Spleen (tissue), 11 donors: Measurements from ENCODE around the gene NR5A1. TPM values are rescaled to one million over a fixed set of nuclear protein-coding genes. Genes with fewer than 3 reads are reported as not detected.

ENCODE experiments used
- DNase-seq: peaks from one replicate; pipeline ENCODE4 v3.0.0-alpha.2; 2020
- H3K27ac ChIP-seq, 8 donors: fragments of 200-600 bp; sonication (generic) in 7 of 8; 1 replicate in 4 of 8; 2 replicates in 4 of 8; pipeline versions ENCODE4 v1.5.0 to v1.8.0; 2016 to 2021; ENCODE audit warnings: inconsistent platforms in 4 of 8, mild to moderate bottlenecking in 4 of 8, moderate library complexity in 1 of 8
- H3K27me3 ChIP-seq, 7 donors: fragments of 200-600 bp; sonication (generic) in 6 of 7; replicated peaks in 1 of 7; 1 replicate in 4 of 7; 2 replicates in 3 of 7; pipeline versions ENCODE4 v1.5.0 to v1.8.0; 2016 to 2021; ENCODE audit warnings: inconsistent platforms in 3 of 7, mild to moderate bottlenecking in 1 of 7
- H3K36me3 ChIP-seq, 6 donors: fragments of 200-600 bp; sonication (generic) in 5 of 6; 1 replicate in 4 of 6; 2 replicates in 2 of 6; pipeline versions ENCODE4 v1.5.0 to v1.8.0; 2016 to 2021; ENCODE audit warnings: inconsistent platforms in 2 of 6
- H3K4me1 ChIP-seq, 6 donors: fragments of 200-600 bp; sonication (generic) in 5 of 6; 1 replicate in 3 of 6; 2 replicates in 3 of 6; pipeline versions ENCODE4 v1.5.0 to v1.8.0; 2016 to 2021; ENCODE audit warnings: inconsistent platforms in 3 of 6
- H3K4me3 ChIP-seq, 8 donors: fragments of 200-600 bp; sonication (generic) in 7 of 8; 1 replicate in 4 of 8; 2 replicates in 4 of 8; pipeline versions ENCODE4 v1.5.0 to v1.8.0; 2016 to 2021; ENCODE audit warnings: inconsistent platforms in 4 of 8, mild to moderate bottlenecking in 4 of 8, moderate library complexity in 2 of 8
- H3K9me3 ChIP-seq, 8 donors: fragments of 200-600 bp; sonication (generic) in 7 of 8; 1 replicate in 4 of 8; 2 replicates in 4 of 8; pipeline versions ENCODE4 v1.5.0 to v1.8.0; 2016 to 2021; ENCODE audit warnings: inconsistent platforms in 4 of 8
- CTCF ChIP-seq, 11 experiments: fragments of 200-600 bp in 7 of 11; fragments of 450-650 bp in 4 of 11; sonication (generic) in 4 of 11; IDR thresholded peaks in 8 of 11; conservative IDR thresholded peaks in 3 of 11; 1 replicate in 7 of 11; 2 replicates in 4 of 11; pipeline versions ENCODE4 v1.4.0 to v1.8.0; 2016 to 2021; ENCODE audit warnings: antibody characterized with exemption in 11 of 11, inconsistent platforms in 4 of 11, mild to moderate bottlenecking in 1 of 11
- POLR2A ChIP-seq, 3 donors: fragments of 450-650 bp; IDR thresholded peaks; one replicate each; pipeline ENCODE4 v1.5.1; 2017; ENCODE audit warnings: antibody characterized with exemption in 3 of 3, mild to moderate bottlenecking in 1 of 3
- POLR2AphosphoS5 ChIP-seq, 3 donors: sonication (generic); formaldehyde crosslinking; IDR thresholded peaks; one replicate each; pipeline ENCODE4 v1.5.1; 2017; ENCODE audit warnings: antibody characterized with exemption in 3 of 3
- WGBS, 5 donors: extraction: QIAGEN DNeasy Blood & Tissue Kit in 3 of 5; methylation state at CpG; one replicate each; pipeline versions ENCODE4 v1.1.5 to v1.1.7; 2013 to 2018; 5-methylcytosine and 5-hydroxymethylcytosine counted together
- intact Hi-C: fragments of 100-400 bp; cut with DNase I; formaldehyde crosslinking; loops from one replicate; pipeline ENCODE4 v1.15.0; 2023; ENCODE audit warnings: low total_unique reads
- polyA plus RNA-seq, 3 donors: library from polyadenylated mRNA; stranded (reverse); fragments of 200-250 nt; gene quantifications; one replicate each; pipeline ENCODE4 v1.2.1, GENCODE V29; 2013
- total RNA-seq, 7 donors: library from RNA; depleted of rRNA in 3 of 7; stranded (reverse); fragments of >200 nt in 3 of 7; fragmentation: NEBNext Ultra II Directional in 4 of 7; extraction: Animal tissue kit (Norgen Biotek cat#: 25700) in 4 of 7; gene quantifications; one replicate each; pipeline versions ENCODE4 v1.1.0 to v1.2.1, GENCODE V29; 2016 to 2021
- donor health status: healthy with polysubstance abuse.
- donor health status: DM: no; HTN: no; CAD: no; lungs with moderate emphysema.
- donor health status: DM: no; HTN: no; CAD: no.
- donor health status: Bipolar disorder and iron deficiency.
- donor health status: healthy.
- donor health status: DM: no; HTN: no; CAD: no.
- donor health status: DM: yes; HTN: yes; CAD: no.

Gene NR5A1
- total and polyA plus RNA-seq, 10 donors, result 46.5 to 378 (median 193) TPM

GRCh38 chr9:124492818-124493217 lies 14.4 kb downstream of the NR5A1 start:
- WGBS, 5 donors, result 56 to 80% (median 69%) methylated on average over 10 to 19 of the region's 19 CpGs
- TF ChIP-seq POLR2AphosphoS5 (IDR thresholded peaks at IDR 0.05) (peak in 2 of 3 donors; percentile 58 to 69), POLR2A (IDR thresholded peaks at IDR 0.05) (no peak), CTCF (IDR thresholded peaks at IDR 0.05 in 8 of 11, conservative IDR thresholded peaks at IDR 0.05 in 3 of 11) (no peak)

GRCh38 chr9:124491049-124491975 lies 15.9 kb downstream of the NR5A1 start:
- intact Hi-C loops, result loop anchor here (10.0 kb wide), 1 partner anchor 67 kb away; no protein-coding TSS in a partner anchor
- Histone ChIP-seq H3K27ac (peak overlapping the region in 3 of 8 donors; percentile 71 to 89 (median 85)), H3K9me3 (no peaks in the 10 kb centered on the region), H3K4me3 (no peak overlapping the region), H3K4me1 (peaks cover 6 to 92% (median 49%) of the 10 kb centered on the region in 6 donors), H3K36me3 (peaks cover 0 to 21% (median 0%) of the 10 kb centered on the region in 6 donors), H3K27me3 (peaks cover 0 to 38% (median 7%) of the 10 kb centered on the region in 7 donors)
- DNase-seq, result no peak
- TF ChIP-seq CTCF (IDR thresholded peaks at IDR 0.05 in 8 of 11, conservative IDR thresholded peaks at IDR 0.05 in 3 of 11) (no peak), POLR2AphosphoS5 (IDR thresholded peaks at IDR 0.05) (peak; percentile 7 to 58 (median 53)), POLR2A (IDR thresholded peaks at IDR 0.05) (no peak)
- WGBS, 5 donors, result 75 to 88% (median 82%) methylated on average over 4 to 32 of the region's 32 CpGs

More at GRCh38 chr9:124492818-124493217, 14.4 kb downstream of the NR5A1 start:
- intact Hi-C loops, result loop anchor here (10.0 kb wide), 1 partner anchor 68 kb away; no protein-coding TSS in a partner anchor
- Histone ChIP-seq H3K27ac (peak overlapping the region in 5 of 8 donors; percentile 40 to 89 (median 71)), H3K36me3 (peaks cover 0 to 21% (median 0%) of the 10 kb centered on the region in 6 donors), H3K4me1 (peaks cover 2 to 92% (median 50%) of the 10 kb centered on the region in 6 donors), H3K27me3 (peaks cover 0 to 23% (median 0%) of the 10 kb centered on the region in 7 donors), H3K4me3 (no peak overlapping the region), H3K9me3 (no peaks in the 10 kb centered on the region)
- DNase-seq, result no peak

- no peak for DNase-seq
- Histone ChIP-seq H3K9me3 (no peaks in the 10 kb centered on the region), H3K27me3 (peaks cover 0 to 47% (median 8%) of the 10 kb centered on the region in 7 donors), H3K4me1 (peaks cover 5 to 87% (median 45%) of the 10 kb centered on the region in 6 donors), H3K27ac (peak overlapping the region in 5 of 8 donors; percentile 6 to 72 (median 55)), H3K36me3 (peaks cover 0 to 28% (median 0%) of the 10 kb centered on the region in 6 donors), H3K4me3 (no peak overlapping the region)
- intact Hi-C loops, result loop anchor here (10.0 kb wide), 1 partner anchor 65 kb away; no protein-coding TSS in a partner anchor
- TF ChIP-seq POLR2AphosphoS5 (IDR thresholded peaks at IDR 0.05) (peak in 1 of 3 donors; percentile 27), POLR2A (IDR thresholded peaks at IDR 0.05) (no peak), CTCF (IDR thresholded peaks at IDR 0.05 in 8 of 11, conservative IDR thresholded peaks at IDR 0.05 in 3 of 11) (no peak)
- WGBS, 5 donors, result 73 to 83% (median 79%) methylated on average over 2 of the region's 2 CpGs
Observed at GRCh38 chr9:124490004-124490403, 17.2 kb downstream of the NR5A1 start.
